Endodermal cell (in vitro differentiated cells): Measurements from ENCODE around the gene CCDC33. TPM values are rescaled to one million over a fixed set of nuclear protein-coding genes. Genes with fewer than 3 reads are reported as not detected.

Source experiments
- DNase-seq: peaks from one replicate; pipeline ENCODE4 v3.0.0-alpha.2; 2017
- H3K27ac ChIP-seq: 2 replicates; pipeline ENCODE4 v1.5.1; 2013; ENCODE audit warnings: mild to moderate bottlenecking, low read depth, low read length, moderate library complexity
- H3K27me3 ChIP-seq: 2 replicates; pipeline ENCODE4 v1.6.1; 2013; ENCODE audit warnings: mild to moderate bottlenecking, low read length, moderate library complexity; ENCODE audit not compliant: insufficient read depth, control insufficient read depth, poor library complexity, severe bottlenecking
- H3K36me3 ChIP-seq: 2 replicates; pipeline ENCODE4 v1.7.0; 2013; ENCODE audit warnings: mild to moderate bottlenecking, low read length, moderate library complexity; ENCODE audit not compliant: control insufficient read depth, insufficient read depth
- H3K4me1 ChIP-seq: one replicate; pipeline ENCODE4 v1.7.0; 2013; ENCODE audit warnings: low read length; ENCODE audit not compliant: control insufficient read depth, insufficient read depth
- H3K4me3 ChIP-seq: 2 replicates; pipeline ENCODE4 v1.5.1; 2013; ENCODE audit warnings: mild to moderate bottlenecking, low read length, moderate library complexity
- H3K9ac ChIP-seq: 2 replicates; pipeline ENCODE4 v1.6.1; 2013; ENCODE audit warnings: mild to moderate bottlenecking, low read length, moderate library complexity; ENCODE audit not compliant: poor library complexity, severe bottlenecking; ENCODE audit errors: extremely low read depth
- H3K9me3 ChIP-seq: 2 replicates; pipeline ENCODE4 v1.6.1; 2013; ENCODE audit warnings: mild to moderate bottlenecking, low read length, moderate library complexity; ENCODE audit not compliant: control insufficient read depth
- H3K27ac Mint-ChIP-seq: 2 replicates; pipeline ENCODE4 v1.8.0; 2020; ENCODE audit warnings: mixed read lengths
- H3K27me3 Mint-ChIP-seq: 2 replicates; pipeline ENCODE4 v1.8.0; 2021; ENCODE audit warnings: mild to moderate bottlenecking, mixed read lengths; ENCODE audit not compliant: insufficient read depth
- H3K36me3 Mint-ChIP-seq: 2 replicates; pipeline ENCODE4 v1.8.0; 2020; ENCODE audit warnings: low read depth, mixed read lengths
- H3K4me1 Mint-ChIP-seq: 2 replicates; pipeline ENCODE4 v1.8.0; 2020; ENCODE audit warnings: mixed read lengths
- H3K4me3 Mint-ChIP-seq: 2 replicates; pipeline ENCODE4 v1.8.0; 2020; ENCODE audit warnings: mild to moderate bottlenecking, moderate library complexity, mixed read lengths
- H3K9me3 Mint-ChIP-seq: 2 replicates; pipeline ENCODE4 v1.8.0; 2020; ENCODE audit warnings: mild to moderate bottlenecking, mixed read lengths
- CTCF ChIP-seq: fragments of 200-600 bp; sonication (generic); conservative IDR thresholded peaks from 2 replicates; pipeline ENCODE4 v1.5.0; 2021; ENCODE audit warnings: antibody characterized with exemption, mild to moderate bottlenecking
- WGBS, 2 experiments: methylation state at CpG; one replicate each; pipeline versions ENCODE4 v1.1.5 to v1.1.7; 2013; ENCODE audit warnings: missing lambda C conversion rate in 2 of 2, mixed read lengths in 1 of 2; ENCODE audit not compliant: insufficient coverage in 1 of 2, insufficient read length in 1 of 2; 5-methylcytosine and 5-hydroxymethylcytosine counted together
- total RNA-seq, 2 donors: library from RNA; stranded (reverse); fragmentation: NEBNext Ultra II Directional in 1 of 2; extraction: Animal tissue kit (Norgen Biotek cat#: 25700) in 1 of 2; gene quantifications; 2 replicates in 1 of 2; 3 replicates in 1 of 2; pipeline ENCODE4 v1.2.1, GENCODE V29; 2021

The CCDC33 gene
- total RNA-seq, 2 donors from 2014 or later, result 2.8 to 3.5 TPM

- no peaks in the 10 kb centered on the region for H3K4me1 ChIP-seq
- no peak overlapping the region for H3K27ac Mint-ChIP-seq
- H3K27ac ChIP-seq, result no peak overlapping the region
- WGBS, 2 experiments, result 42 to 67% methylated on average over 3 to 7 of the region's 7 CpGs
- H3K36me3 ChIP-seq, result no peaks in the 10 kb centered on the region
- H3K4me1 Mint-ChIP-seq, result peaks cover 36% of the 10 kb centered on the region
- no peaks in the 10 kb centered on the region for H3K36me3 Mint-ChIP-seq
- no peak overlapping the region for H3K4me3 ChIP-seq
- no peak for DNase-seq
- no peak overlapping the region for H3K4me3 Mint-ChIP-seq
- no peaks in the 10 kb centered on the region for H3K9me3 Mint-ChIP-seq
- peaks cover 31% of the 10 kb centered on the region for H3K27me3 ChIP-seq
- H3K27me3 Mint-ChIP-seq, result peaks cover 52% of the 10 kb centered on the region
- no peaks in the 10 kb centered on the region for H3K9me3 ChIP-seq
- no peak for TF ChIP-seq CTCF
- no peak overlapping the region for H3K9ac ChIP-seq
Observed at GRCh38 chr15:74301583-74302361, 65.6 kb downstream of the CCDC33 start.

- no peak overlapping the region for H3K4me3 ChIP-seq
- WGBS, 2 experiments, result 42 to 52% methylated on average over 5 to 7 of the region's 7 CpGs
- H3K36me3 ChIP-seq, result no peaks in the 10 kb centered on the region
- H3K4me1 ChIP-seq, result no peaks in the 10 kb centered on the region
- Mint-ChIP-seq H3K27ac (no peak overlapping the region), H3K4me1 (peaks cover 41% of the 10 kb centered on the region), H3K9me3 (no peaks in the 10 kb centered on the region), H3K36me3 (no peaks in the 10 kb centered on the region), H3K27me3 (peaks cover 41% of the 10 kb centered on the region), H3K4me3 (no peak overlapping the region)
- H3K9ac ChIP-seq, result no peak overlapping the region
- DNase-seq, result peak; percentile 92
- peak; percentile 87 for TF ChIP-seq CTCF
- H3K27ac ChIP-seq, result no peak overlapping the region
- peaks cover 28% of the 10 kb centered on the region for H3K27me3 ChIP-seq
- H3K9me3 ChIP-seq, result no peaks in the 10 kb centered on the region
Observed at GRCh38 chr15:74302821-74303359, 66.8 kb downstream of the CCDC33 start.

GRCh38 chr15:74303741-74304309 is 67.7 kb downstream of the CCDC33 start:
- Histone ChIP-seq H3K9me3 (no peaks in the 10 kb centered on the region), H3K4me3 (no peak overlapping the region), H3K9ac (no peak overlapping the region), H3K27me3 (peaks cover 28% of the 10 kb centered on the region), H3K36me3 (no peaks in the 10 kb centered on the region), H3K4me1 (no peaks in the 10 kb centered on the region), H3K27ac (no peak overlapping the region)
- no peaks in the 10 kb centered on the region for H3K36me3 Mint-ChIP-seq
- no peak for DNase-seq
- no peak overlapping the region for H3K27ac Mint-ChIP-seq
- H3K27me3 Mint-ChIP-seq, result peaks cover 41% of the 10 kb centered on the region
- no peak for TF ChIP-seq CTCF
- H3K4me1 Mint-ChIP-seq, result peaks cover 49% of the 10 kb centered on the region
- H3K9me3 Mint-ChIP-seq, result no peaks in the 10 kb centered on the region
- H3K4me3 Mint-ChIP-seq, result no peak overlapping the region
- WGBS, 2 experiments, result 48 to 59% methylated on average over 3 to 5 of the region's 6 CpGs
